WI38 (cell line): ENCODE results near the gene RAB15.

ENCODE experiments used
- H3K4me3 ChIP-seq: 2 replicates; pipeline ENCODE4 v1.5.1; 2011; ENCODE audit warnings: low read depth, mild to moderate bottlenecking, control low read depth, low read length
- TF ChIP-seq, protein P1 (sequence below): IDR thresholded peaks from 2 replicates; pipeline ENCODE4 v1.5.1; 2012; ENCODE audit warnings: low read depth, mild to moderate bottlenecking, control low read depth, low read length

RAB15 gene

DNA sequence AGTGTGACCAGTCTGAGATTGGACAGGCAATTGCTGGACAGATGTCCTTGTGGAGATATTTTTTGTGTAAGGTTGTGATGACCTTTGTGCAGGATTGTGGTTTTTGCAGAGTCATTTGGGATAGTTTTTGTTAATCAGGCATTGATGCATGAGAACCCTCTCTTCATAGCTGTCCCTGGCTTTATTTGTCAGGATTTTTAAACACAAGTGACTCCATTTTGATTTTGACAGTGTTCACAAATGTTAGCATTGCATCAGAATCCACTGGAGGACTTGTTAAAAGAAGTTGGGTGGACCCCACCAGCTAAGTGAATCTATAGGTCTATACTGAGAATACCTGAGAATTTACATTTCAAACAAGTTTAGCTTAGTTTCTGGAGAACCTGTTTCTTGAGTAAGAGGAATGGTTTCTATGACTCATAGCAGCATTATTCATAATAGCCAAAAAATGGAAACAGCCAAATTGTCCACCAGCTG lies 26.4 kb upstream of the RAB15 start:
- no peak overlapping the region for H3K4me3 ChIP-seq
- TF ChIP-seq, protein P1, sequence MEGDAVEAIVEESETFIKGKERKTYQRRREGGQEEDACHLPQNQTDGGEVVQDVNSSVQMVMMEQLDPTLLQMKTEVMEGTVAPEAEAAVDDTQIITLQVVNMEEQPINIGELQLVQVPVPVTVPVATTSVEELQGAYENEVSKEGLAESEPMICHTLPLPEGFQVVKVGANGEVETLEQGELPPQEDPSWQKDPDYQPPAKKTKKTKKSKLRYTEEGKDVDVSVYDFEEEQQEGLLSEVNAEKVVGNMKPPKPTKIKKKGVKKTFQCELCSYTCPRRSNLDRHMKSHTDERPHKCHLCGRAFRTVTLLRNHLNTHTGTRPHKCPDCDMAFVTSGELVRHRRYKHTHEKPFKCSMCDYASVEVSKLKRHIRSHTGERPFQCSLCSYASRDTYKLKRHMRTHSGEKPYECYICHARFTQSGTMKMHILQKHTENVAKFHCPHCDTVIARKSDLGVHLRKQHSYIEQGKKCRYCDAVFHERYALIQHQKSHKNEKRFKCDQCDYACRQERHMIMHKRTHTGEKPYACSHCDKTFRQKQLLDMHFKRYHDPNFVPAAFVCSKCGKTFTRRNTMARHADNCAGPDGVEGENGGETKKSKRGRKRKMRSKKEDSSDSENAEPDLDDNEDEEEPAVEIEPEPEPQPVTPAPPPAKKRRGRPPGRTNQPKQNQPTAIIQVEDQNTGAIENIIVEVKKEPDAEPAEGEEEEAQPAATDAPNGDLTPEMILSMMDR: no peak

DNA sequence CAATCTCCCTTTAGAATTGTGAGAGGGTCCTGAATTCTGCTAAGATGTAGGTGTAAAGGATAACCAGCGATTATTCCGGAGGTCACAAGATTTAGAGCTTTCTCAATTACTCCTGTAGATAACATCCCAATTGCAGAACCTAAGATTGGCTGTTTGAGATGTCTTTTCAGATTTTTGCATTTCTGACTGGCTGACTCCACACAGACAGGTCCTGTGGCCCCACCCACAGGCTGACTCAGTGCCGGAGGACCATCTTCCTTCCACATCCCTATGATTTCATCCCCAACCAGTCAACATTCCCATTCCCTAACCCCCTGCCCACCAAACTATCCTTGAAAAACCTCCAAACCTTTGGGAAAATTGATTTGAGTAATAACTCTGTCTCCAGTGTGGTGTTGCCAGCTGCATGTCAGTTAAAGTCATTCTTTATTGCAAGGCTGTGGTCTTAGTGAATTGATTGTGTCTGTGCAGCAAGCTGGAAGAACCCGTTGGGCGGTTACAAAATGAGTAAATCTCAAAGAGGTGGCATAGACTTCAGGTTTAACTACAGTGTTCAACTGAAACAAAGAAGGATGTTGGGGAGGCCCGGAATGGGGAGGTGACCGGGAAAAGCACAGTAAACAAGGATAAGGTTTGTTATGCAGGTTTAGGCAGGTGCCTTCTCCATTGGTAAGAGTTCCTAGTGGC lies 25.1 kb upstream of the RAB15 start:
- no peak overlapping the region for H3K4me3 ChIP-seq
- TF ChIP-seq, protein P1: no peak

DNA sequence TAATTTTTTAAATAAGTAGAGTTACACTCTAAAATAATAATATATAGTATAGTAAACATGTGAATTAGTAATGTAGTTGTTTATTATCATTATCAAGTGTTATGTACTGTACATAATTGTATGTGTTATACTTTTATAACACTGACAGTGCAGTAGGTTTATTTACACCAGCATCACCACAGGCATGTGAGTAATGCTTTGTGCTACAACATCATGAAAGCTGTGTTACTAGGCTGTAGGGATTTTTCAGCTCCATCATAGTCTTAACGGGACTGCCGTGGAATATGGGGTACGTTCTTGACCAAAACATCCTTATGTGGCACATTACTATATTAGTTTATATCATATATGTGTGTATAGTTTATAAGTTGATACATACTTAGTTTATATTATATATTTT lies 23.2 kb upstream of the RAB15 start:
- H3K4me3 ChIP-seq: no peak overlapping the region
- TF ChIP-seq, protein P1: no peak

DNA sequence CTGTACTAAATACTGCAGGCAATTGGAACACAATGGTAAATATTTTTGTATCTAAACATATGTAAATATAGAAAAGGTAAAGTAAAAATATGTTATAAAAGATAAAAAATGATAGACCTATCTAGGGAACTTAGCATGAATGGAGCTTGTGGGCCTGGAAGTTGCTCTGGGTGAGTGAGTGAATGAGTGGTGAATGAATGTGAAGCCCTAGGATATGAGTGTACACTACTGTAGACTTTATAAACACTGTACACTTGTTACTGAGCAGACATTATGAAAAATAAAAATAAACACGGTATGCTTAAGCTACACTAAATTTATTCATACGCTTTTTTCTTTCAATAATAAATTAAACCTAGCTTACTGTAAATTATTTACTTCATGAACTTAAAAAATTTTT lies 22.4 kb upstream of the RAB15 start:
- TF ChIP-seq, protein P1: no peak
- H3K4me3 ChIP-seq: no peak overlapping the region

DNA sequence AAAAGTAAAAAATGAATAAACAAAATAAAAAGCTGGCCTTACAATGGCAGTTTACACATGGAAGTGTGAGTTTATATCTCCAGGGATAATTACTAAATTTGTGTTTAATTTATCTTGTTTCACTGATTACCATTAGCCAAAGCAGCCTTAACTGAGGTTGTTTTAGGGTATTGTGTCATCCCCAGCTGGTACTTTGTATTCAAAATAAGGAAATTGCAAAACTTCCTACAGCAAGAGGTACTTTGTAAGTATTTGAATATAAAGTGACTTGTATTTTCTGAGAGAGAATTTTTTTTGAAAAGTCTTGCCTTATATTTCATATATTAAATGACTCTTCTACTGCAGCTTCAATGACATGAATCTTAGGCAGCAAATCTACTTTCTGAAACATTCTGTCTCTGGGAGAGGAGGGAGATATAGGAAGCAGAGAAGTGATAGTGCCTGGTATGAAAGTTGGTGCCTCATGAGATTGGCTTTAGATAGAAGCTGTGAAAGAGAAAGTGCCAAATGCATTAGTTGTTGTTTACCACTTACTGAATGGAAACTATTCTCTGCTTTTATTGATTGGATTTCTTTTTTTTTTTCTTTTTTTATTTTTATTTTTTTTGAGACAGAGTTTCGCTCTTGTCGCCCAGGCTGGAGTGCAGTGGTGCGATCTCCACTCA lies 21.3 kb upstream of the RAB15 start:
- H3K4me3 ChIP-seq: no peak overlapping the region
- TF ChIP-seq, protein P1: no peak

DNA sequence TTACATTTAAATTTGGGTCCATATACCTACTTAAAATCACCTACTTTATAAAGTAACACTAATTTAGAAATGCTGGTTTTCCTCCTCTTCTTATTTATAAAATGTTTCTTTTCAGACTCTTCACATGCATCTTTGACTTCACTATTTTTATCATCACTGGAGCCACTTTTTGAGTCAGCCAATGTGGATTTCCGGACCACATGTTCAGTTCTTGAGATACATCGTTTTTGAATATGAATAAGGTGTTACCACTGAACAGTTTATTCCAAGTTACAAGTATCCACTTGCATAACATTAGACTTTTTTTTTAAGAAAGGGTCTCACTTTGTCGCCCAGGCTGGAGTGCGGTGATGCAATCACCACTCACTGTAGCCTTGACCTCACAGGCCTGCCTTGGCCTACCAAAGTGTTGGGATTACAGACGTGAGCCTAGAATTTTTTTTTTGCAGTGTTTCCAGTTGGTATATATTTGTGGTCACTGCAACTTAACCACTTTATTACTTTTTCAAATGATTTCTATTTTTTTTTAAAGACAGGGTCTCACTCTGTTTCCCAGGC lies 20.3 kb upstream of the RAB15 start:
- H3K4me3 ChIP-seq: no peak overlapping the region
- TF ChIP-seq, protein P1: no peak

DNA sequence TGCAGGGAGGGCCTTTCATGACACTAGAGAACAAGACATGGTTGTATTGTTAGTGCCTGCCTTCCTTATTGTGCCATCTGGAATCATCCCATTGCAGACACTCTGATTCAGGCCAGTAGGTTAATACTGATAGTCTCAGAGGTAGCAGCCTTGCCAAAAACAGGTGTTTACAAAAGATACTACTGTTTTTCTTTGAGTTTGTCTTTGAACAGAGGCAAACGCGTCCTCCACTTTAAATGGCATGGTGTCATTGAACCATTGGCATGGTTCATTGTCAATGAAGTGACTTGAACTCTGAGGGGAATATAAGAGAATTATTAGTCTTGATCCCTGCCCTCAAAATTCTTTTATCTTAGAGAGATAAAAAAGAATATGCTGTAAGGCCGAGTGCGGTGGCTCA lies 18.8 kb upstream of the RAB15 start:
- H3K4me3 ChIP-seq: no peak overlapping the region
- TF ChIP-seq, protein P1: no peak
